DMS 273 (cell line): ENCODE measurements around the gene ITGB4.

ENCODE experiments used
- DNase-seq: peaks from one replicate; lab custom pipeline; 2025; ENCODE audit not compliant: unreplicated experiment; lab: John Stamatoyannopoulos, UW

ITGB4 gene

GRCh38 chr17:75697651-75698291 lies 23.5 kb upstream of the ITGB4 start:
- DNase-seq: no peak

- no peak for DNase-seq
Measured at GRCh38 chr17:75698659-75699058, 22.6 kb upstream of the ITGB4 start.

GRCh38 chr17:75701288-75701687 lies 20.0 kb upstream of the ITGB4 start:
- no peak for DNase-seq

GRCh38 chr17:75703191-75703590 lies 18.1 kb upstream of the ITGB4 start:
- no peak for DNase-seq

GRCh38 chr17:75703591-75703990 lies 17.7 kb upstream of the ITGB4 start:
- no peak for DNase-seq

GRCh38 chr17:75704963-75705875 lies 16.0 kb upstream of the ITGB4 start:
- DNase-seq: no peak

- DNase-seq: no peak
Measured at GRCh38 chr17:75706042-75706728, 15.1 kb upstream of the ITGB4 start.

- no peak for DNase-seq
Measured at GRCh38 chr17:75707079-75707571, 14.1 kb upstream of the ITGB4 start.

GRCh38 chr17:75712446-75712845 lies 8.8 kb upstream of the ITGB4 start:
- DNase-seq: no peak

GRCh38 chr17:75719732-75720131 lies 1.5 kb upstream of the ITGB4 start:
- no peak for DNase-seq

GRCh38 chr17:75721463-75722011 lies 278 bp downstream of the ITGB4 start:
- peak; percentile 59 for DNase-seq

- DNase-seq: no peak
Measured at GRCh38 chr17:75722076-75722475, 817 bp downstream of the ITGB4 start.

GRCh38 chr17:75722542-75723095 lies 1.4 kb downstream of the ITGB4 start:
- DNase-seq: no peak

GRCh38 chr17:75723171-75723930 lies 2.1 kb downstream of the ITGB4 start:
- no peak for DNase-seq

- no peak for DNase-seq
Measured at GRCh38 chr17:75724016-75725003, 3.1 kb downstream of the ITGB4 start.

- no peak for DNase-seq
Measured at GRCh38 chr17:75725504-75725903, 4.2 kb downstream of the ITGB4 start.

GRCh38 chr17:75727391-75727790 lies 6.1 kb downstream of the ITGB4 start:
- DNase-seq: no peak

- DNase-seq: no peak
Measured at GRCh38 chr17:75729351-75729750, 8.1 kb downstream of the ITGB4 start.

GRCh38 chr17:75730065-75730464 lies 8.8 kb downstream of the ITGB4 start:
- no peak for DNase-seq
